MM.1S (cell line): ENCODE measurements around the gene FHIT.

Experiments
- DNase-seq: peaks from one replicate; pipeline ENCODE4 v3.0.0-alpha.2; 2015
- H2AFZ ChIP-seq: fragments of 300-600 bp; sonication (generic); 2 replicates; pipeline ENCODE4 v1.6.0; 2016; ENCODE audit warnings: antibody characterized with exemption, low read length
- H3F3A ChIP-seq: fragments of 300-600 bp; sonication (generic); 2 replicates; pipeline ENCODE4 v1.6.1; 2016; ENCODE audit warnings: mild to moderate bottlenecking, antibody characterized with exemption, low read length, moderate library complexity, mixed read lengths; ENCODE audit not compliant: insufficient read depth
- H3K27ac ChIP-seq: fragments of 300-600 bp; sonication (generic); 2 replicates; pipeline ENCODE4 v1.5.1; 2016; ENCODE audit warnings: mild to moderate bottlenecking, low read length
- H3K27me3 ChIP-seq: fragments of 300-600 bp; sonication (generic); replicated peaks from 2 replicates; pipeline ENCODE4 v1.6.0; 2016; ENCODE audit warnings: low read length; ENCODE audit not compliant: insufficient read depth
- H3K36me3 ChIP-seq: fragments of 300-600 bp; sonication (generic); replicated peaks from 2 replicates; pipeline ENCODE4 v1.6.1; 2016; ENCODE audit warnings: mild to moderate bottlenecking, low read length, mixed read lengths; ENCODE audit not compliant: insufficient read depth
- H3K4me1 ChIP-seq: fragments of 300-600 bp; sonication (generic); 2 replicates; pipeline ENCODE4 v1.6.1; 2016; ENCODE audit warnings: low read length, mixed read lengths
- H3K4me2 ChIP-seq: fragments of 300-600 bp; sonication (generic); 2 replicates; pipeline ENCODE4 v1.6.0; 2016; ENCODE audit warnings: low read depth, low read length
- H3K4me3 ChIP-seq: fragments of 300-600 bp; sonication (generic); 2 replicates; pipeline ENCODE4 v1.5.1; 2016; ENCODE audit warnings: low read length, mixed read lengths
- H3K79me2 ChIP-seq: fragments of 300-600 bp; sonication (generic); 2 replicates; pipeline ENCODE4 v1.6.1; 2016; ENCODE audit warnings: mixed run types, low read length, mixed read lengths
- H3K9ac ChIP-seq: fragments of 300-600 bp; sonication (generic); 2 replicates; pipeline ENCODE4 v1.6.1; 2016; ENCODE audit warnings: low read length, mixed read lengths
- H3K9me2 ChIP-seq: fragments of 300-600 bp; sonication (generic); replicated peaks from 2 replicates; pipeline ENCODE4 v1.6.1; 2016; ENCODE audit warnings: mild to moderate bottlenecking, low read length, mixed read lengths; ENCODE audit not compliant: insufficient read depth
- H3K9me3 ChIP-seq: fragments of 300-600 bp; sonication (generic); replicated peaks from 2 replicates; pipeline ENCODE4 v1.6.1; 2016; ENCODE audit warnings: mild to moderate bottlenecking, low read length, mixed read lengths; ENCODE audit not compliant: insufficient read depth
- H4K20me1 ChIP-seq: fragments of 300-600 bp; sonication (generic); 2 replicates; pipeline ENCODE4 v1.6.1; 2016; ENCODE audit warnings: mild to moderate bottlenecking, low read length, moderate library complexity, mixed read lengths; ENCODE audit not compliant: insufficient read depth
- CTCF ChIP-seq: fragments of 300-600 bp; sonication (generic); IDR thresholded peaks from 2 replicates; pipeline ENCODE4 v1.5.1; 2016; ENCODE audit warnings: antibody characterized with exemption, low read length, mixed read lengths
- EZH2 ChIP-seq: fragments of 300-600 bp; sonication (generic); optimal IDR thresholded peaks from 2 replicates; pipeline ENCODE3; 2017; ENCODE audit warnings: low read depth, mild to moderate bottlenecking, antibody characterized with exemption, low read length, mixed read lengths
- EZH2phosphoT487 ChIP-seq: fragments of 300-600 bp; sonication (generic); IDR thresholded peaks from 2 replicates; pipeline ENCODE4 v1.6.1; 2018; ENCODE audit warnings: antibody characterized with exemption, low read length

FHIT gene

DNA sequence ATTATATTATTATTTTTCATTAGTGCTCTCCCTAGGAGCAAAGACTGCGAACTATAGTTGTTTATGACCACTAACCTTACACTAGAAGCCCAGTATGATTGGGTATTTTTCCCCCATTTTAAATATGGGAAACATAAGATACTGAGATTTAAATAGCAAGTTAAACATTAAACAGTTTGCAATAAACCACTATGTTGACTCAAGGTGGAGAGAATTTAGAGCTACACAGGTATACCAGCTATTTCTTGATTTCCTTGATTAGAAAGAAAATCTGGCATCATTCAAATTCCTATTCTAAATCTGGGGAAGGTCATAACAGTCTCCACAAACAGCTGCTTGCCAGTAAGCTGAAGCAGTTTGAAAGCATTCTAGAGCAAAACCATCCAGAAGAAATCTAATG, 1337.6 kb downstream of the FHIT start:
- Histone ChIP-seq H3K4me3 (no peak overlapping the region), H3K79me2 (no peaks in the 10 kb centered on the region), H3K4me1 (no peaks in the 10 kb centered on the region), H4K20me1 (no peaks in the 10 kb centered on the region), H2AFZ (no peak overlapping the region), H3K9me2 (no peaks in the 10 kb centered on the region), H3K4me2 (no peak overlapping the region), H3K9me3 (no peaks in the 10 kb centered on the region), H3F3A (no peaks in the 10 kb centered on the region), H3K27ac (no peak overlapping the region), H3K9ac (no peak overlapping the region), H3K36me3 (no peaks in the 10 kb centered on the region), H3K27me3 (no peaks in the 10 kb centered on the region)
- TF ChIP-seq EZH2phosphoT487 = no peak
- no peak for TF ChIP-seq EZH2
- TF ChIP-seq CTCF = no peak
- no peak for DNase-seq

- TF ChIP-seq CTCF (no peak), EZH2 (no peak), EZH2phosphoT487 (no peak)
- no peaks in the 10 kb centered on the region for H3F3A ChIP-seq
- H3K27ac ChIP-seq = no peak overlapping the region
- H3K9me2 ChIP-seq = no peaks in the 10 kb centered on the region
- no peak overlapping the region for H3K9ac ChIP-seq
- no peak overlapping the region for H3K4me3 ChIP-seq
- H2AFZ ChIP-seq = no peak overlapping the region
- no peaks in the 10 kb centered on the region for H4K20me1 ChIP-seq
- H3K79me2 ChIP-seq = no peaks in the 10 kb centered on the region
- H3K4me1 ChIP-seq = no peaks in the 10 kb centered on the region
- no peak for DNase-seq
- H3K4me2 ChIP-seq = no peak overlapping the region
- H3K36me3 ChIP-seq = no peaks in the 10 kb centered on the region
- H3K27me3 ChIP-seq = no peaks in the 10 kb centered on the region
- no peaks in the 10 kb centered on the region for H3K9me3 ChIP-seq
These were observed 1342.6 kb downstream of the FHIT start for GRCh38 chr3:59908701-59909100.

GRCh38 chr3:59908280-59908679, 1343.0 kb downstream of the FHIT start:
- H3K9me3 ChIP-seq = no peaks in the 10 kb centered on the region
- DNase-seq = no peak
- no peaks in the 10 kb centered on the region for H3K27me3 ChIP-seq
- H4K20me1 ChIP-seq = no peaks in the 10 kb centered on the region
- no peak overlapping the region for H3K4me2 ChIP-seq
- H3K4me1 ChIP-seq = no peaks in the 10 kb centered on the region
- no peaks in the 10 kb centered on the region for H3K79me2 ChIP-seq
- no peaks in the 10 kb centered on the region for H3F3A ChIP-seq
- no peak overlapping the region for H3K4me3 ChIP-seq
- no peak for TF ChIP-seq EZH2phosphoT487
- no peak for TF ChIP-seq CTCF
- TF ChIP-seq EZH2 = no peak
- no peak overlapping the region for H2AFZ ChIP-seq
- H3K9ac ChIP-seq = no peak overlapping the region
- no peaks in the 10 kb centered on the region for H3K9me2 ChIP-seq
- H3K36me3 ChIP-seq = no peaks in the 10 kb centered on the region
- H3K27ac ChIP-seq = no peak overlapping the region

- H4K20me1 ChIP-seq = no peaks in the 10 kb centered on the region
- H3K4me3 ChIP-seq = no peak overlapping the region
These were observed 1347.0 kb downstream of the FHIT start for GRCh38 chr3:59904296-59904695.

More at GRCh38 chr3:59904296-59904695, 1347.0 kb downstream of the FHIT start:
- Histone ChIP-seq H3K9ac (no peak overlapping the region), H3K4me2 (no peak overlapping the region), H3K36me3 (no peaks in the 10 kb centered on the region), H3K9me3 (no peaks in the 10 kb centered on the region), H2AFZ (no peak overlapping the region), H3K9me2 (no peaks in the 10 kb centered on the region), H3F3A (no peaks in the 10 kb centered on the region), H3K27ac (no peak overlapping the region), H3K4me1 (no peaks in the 10 kb centered on the region), H3K27me3 (no peaks in the 10 kb centered on the region), H3K79me2 (no peaks in the 10 kb centered on the region)
- no peak for DNase-seq
- TF ChIP-seq CTCF (no peak), EZH2phosphoT487 (no peak), EZH2 (no peak)
